Bone marrow (tissue), 2 donors: Measurements from ENCODE around the gene GNRH2.
"Not testable (repeated sequence)": the region's sequence is repeated elsewhere in the genome, so short reads cannot be mapped to it uniquely, and the experiment has no call there.

Experiments used
- DNase-seq, 2 donors: peaks; one replicate each; lab custom pipeline; 2025; lab: John Stamatoyannopoulos, UW

Gene GNRH2

GRCh38 chr20:3043322-3043721 is at the start of gene GNRH2:
Gene GNRH2, plus strand, starts transcription at chr20:3043622. Its CDS starts 793 bp downstream, at chr20:3044415.
- no peak for DNase-seq

GRCh38 chr20:2995796-2996195 is 47.6 kb upstream of the GNRH2 start:
- no peak for DNase-seq

GRCh38 chr20:2998728-2999127 is 44.7 kb upstream of the GNRH2 start:
- no peak for DNase-seq

GRCh38 chr20:3000852-3001523 is 42.4 kb upstream of the GNRH2 start:
- peak in 1 of 2 donors; percentile 60 for DNase-seq

GRCh38 chr20:3003416-3003815 is 40.0 kb upstream of the GNRH2 start:
- no peak for DNase-seq

- DNase-seq = no peak
These were observed 32.3 kb upstream of the GNRH2 start for GRCh38 chr20:3010985-3011723.

- no peak for DNase-seq
These were observed 31.7 kb upstream of the GNRH2 start for GRCh38 chr20:3011752-3012151.

GRCh38 chr20:3013771-3014170 is 29.7 kb upstream of the GNRH2 start:
- no peak for DNase-seq

GRCh38 chr20:3014179-3014578 is 29.2 kb upstream of the GNRH2 start:
- DNase-seq = no peak

GRCh38 chr20:3014662-3015061 is 28.8 kb upstream of the GNRH2 start:
- DNase-seq = no peak

- not testable (repeated sequence) for DNase-seq
These were observed 28.1 kb upstream of the GNRH2 start for GRCh38 chr20:3015302-3015701.

GRCh38 chr20:3021327-3021726 is 22.1 kb upstream of the GNRH2 start:
- DNase-seq = no peak

GRCh38 chr20:3021777-3022176 is 21.6 kb upstream of the GNRH2 start:
- DNase-seq = no peak

- not testable (repeated sequence) for DNase-seq
These were observed 20.6 kb upstream of the GNRH2 start for GRCh38 chr20:3022559-3023490.

GRCh38 chr20:3027987-3028386 is 15.4 kb upstream of the GNRH2 start:
- DNase-seq = no peak

GRCh38 chr20:3031524-3032147 is 11.8 kb upstream of the GNRH2 start:
- no peak for DNase-seq

GRCh38 chr20:3032624-3033023 is 10.8 kb upstream of the GNRH2 start:
- DNase-seq = no peak

GRCh38 chr20:3037654-3038053 is 5.8 kb upstream of the GNRH2 start:
- DNase-seq = no peak

GRCh38 chr20:3038454-3038853 is 5.0 kb upstream of the GNRH2 start:
- no peak for DNase-seq

- no peak for DNase-seq
These were observed 4.0 kb upstream of the GNRH2 start for GRCh38 chr20:3039426-3039825.

GRCh38 chr20:3040086-3040485 is 3.3 kb upstream of the GNRH2 start:
- no peak for DNase-seq

GRCh38 chr20:3041854-3042409 is 1.5 kb upstream of the GNRH2 start:
- no peak for DNase-seq
